Activated T-helper 2 cell treated with anti-CD3 and anti-CD28 coated beads, Interferon-gamma antibody, Interleukin-2, Interleukin-4, amounts not matched to agents 10 μg/mL and 5 μg/mL and 100 μg/mL, durations not matched to agents 14 hours and 24 hours and 36 hours (primary cell): ENCODE measurements around the gene RAET1G. TPM values are rescaled to one million over a fixed set of nuclear protein-coding genes. Genes with fewer than 3 reads are reported as not detected.
"Not testable (repeated sequence)": the region's sequence is repeated elsewhere in the genome, so short reads cannot be mapped to it uniquely, and the experiment has no call there.

Source experiments
- DNase-seq: peaks from one replicate; pipeline ENCODE4 v3.0.0; 2021; ENCODE audit warnings: low spot score
- H3K27ac Mint-ChIP-seq: one replicate; pipeline ENCODE4 v1.8.0; 2021; ENCODE audit warnings: mixed read lengths
- H3K27me3 Mint-ChIP-seq: one replicate; pipeline ENCODE4 v1.8.0; 2021; ENCODE audit warnings: low read depth, mixed read lengths
- H3K36me3 Mint-ChIP-seq: one replicate; pipeline ENCODE4 v1.8.0; 2021; ENCODE audit warnings: low read depth, mixed read lengths
- H3K4me1 Mint-ChIP-seq: one replicate; pipeline ENCODE4 v1.8.0; 2021; ENCODE audit warnings: low read depth, mixed read lengths
- H3K4me3 Mint-ChIP-seq: one replicate; pipeline ENCODE4 v1.8.0; 2021; ENCODE audit warnings: low read depth, mild to moderate bottlenecking, moderate library complexity, mixed read lengths
- H3K9me3 Mint-ChIP-seq: one replicate; pipeline ENCODE4 v1.8.0; 2021; ENCODE audit warnings: mixed read lengths
- intact Hi-C: fragments of 100-400 bp; cut with micrococcal nuclease; formaldehyde crosslinking; loops from one replicate; pipeline ENCODE4 v1.15.1; 2023
- total RNA-seq: library from RNA; stranded (reverse); gene quantifications from 2 replicates; pipeline ENCODE4 v1.2.3, GENCODE V29; 2022

The RAET1G gene
- total RNA-seq, 1 donor from 2014 or later = not detected

DNA sequence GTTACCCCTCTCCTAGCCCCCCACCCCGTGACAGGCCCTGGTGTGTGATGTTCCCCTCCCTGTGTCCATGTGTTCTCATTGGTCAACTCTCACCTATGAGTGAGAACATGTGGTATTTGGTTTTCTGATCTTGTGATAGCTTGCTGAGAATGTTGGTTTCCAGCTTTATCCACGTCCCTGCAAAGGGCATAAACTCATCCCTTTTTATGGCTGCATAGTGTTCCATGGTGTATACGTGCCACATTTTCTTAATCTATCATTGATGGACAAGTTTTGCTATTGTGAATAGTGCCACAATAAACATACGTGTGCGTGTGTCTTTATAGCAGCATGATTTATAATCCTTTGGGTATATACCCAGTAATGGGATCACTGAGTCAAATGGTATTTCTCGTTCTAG is 31.1 kb downstream of the RAET1G start:
- H3K4me1 Mint-ChIP-seq = peaks cover 41% of the 10 kb centered on the region
- H3K9me3 Mint-ChIP-seq, DNase-seq, H3K4me3 Mint-ChIP-seq, H3K36me3 Mint-ChIP-seq, H3K27ac Mint-ChIP-seq, intact Hi-C loops: not testable (repeated sequence)
- H3K27me3 Mint-ChIP-seq = peaks cover 22% of the 10 kb centered on the region

DNA sequence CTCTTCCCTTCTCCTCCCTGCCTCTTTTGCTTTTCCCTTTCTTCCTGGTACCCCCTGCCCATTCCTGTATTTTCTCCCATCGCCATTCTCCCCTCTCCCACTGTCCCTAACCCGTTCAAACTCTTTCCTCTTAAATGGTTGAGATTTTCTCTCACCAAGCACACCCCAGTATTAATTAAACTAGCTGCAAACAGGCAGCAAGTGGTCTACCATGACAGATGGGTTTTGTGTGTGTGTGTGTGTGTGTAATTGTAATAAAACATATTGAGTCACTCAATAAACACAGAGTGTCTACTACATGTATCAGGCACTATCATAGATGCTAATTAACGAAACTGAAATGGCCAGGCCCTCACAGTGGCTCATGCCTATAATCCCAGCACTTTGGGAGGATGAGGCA is 31.7 kb downstream of the RAET1G start:
- Mint-ChIP-seq H3K4me1 (peaks cover 37% of the 10 kb centered on the region), H3K9me3 (no peaks in the 10 kb centered on the region), H3K27ac (no peak overlapping the region), H3K27me3 (peaks cover 22% of the 10 kb centered on the region), H3K36me3 (no peaks in the 10 kb centered on the region), H3K4me3 (no peak overlapping the region)
- intact Hi-C loops = no loop called here
- DNase-seq = no peak

DNA sequence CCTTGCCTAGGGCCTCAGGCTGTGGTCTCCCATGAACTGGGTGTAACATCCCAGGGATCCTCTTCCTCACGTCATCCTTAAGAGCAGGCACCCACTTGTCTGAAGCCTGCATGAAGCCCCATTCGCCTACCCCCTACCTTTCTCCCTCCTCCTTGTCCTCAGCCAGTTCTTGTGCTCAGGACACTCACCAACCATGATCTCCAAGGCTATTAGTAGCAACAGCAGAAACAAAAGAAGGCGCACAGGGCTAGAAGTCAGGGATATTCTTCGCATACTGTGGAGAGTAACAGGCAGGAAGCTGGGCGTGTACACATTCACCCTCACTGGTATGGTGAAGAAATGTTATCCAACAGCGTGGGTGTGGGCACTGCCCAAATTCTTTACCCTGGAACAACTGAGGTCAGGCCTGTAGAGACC is 32.3 kb downstream of the RAET1G start:
- Mint-ChIP-seq H3K9me3 (no peaks in the 10 kb centered on the region), H3K36me3 (no peaks in the 10 kb centered on the region), H3K4me3 (no peak overlapping the region), H3K27me3 (peaks cover 22% of the 10 kb centered on the region), H3K27ac (no peak overlapping the region), H3K4me1 (peaks cover 30% of the 10 kb centered on the region)
- DNase-seq = no peak
- intact Hi-C loops = no loop called here

DNA sequence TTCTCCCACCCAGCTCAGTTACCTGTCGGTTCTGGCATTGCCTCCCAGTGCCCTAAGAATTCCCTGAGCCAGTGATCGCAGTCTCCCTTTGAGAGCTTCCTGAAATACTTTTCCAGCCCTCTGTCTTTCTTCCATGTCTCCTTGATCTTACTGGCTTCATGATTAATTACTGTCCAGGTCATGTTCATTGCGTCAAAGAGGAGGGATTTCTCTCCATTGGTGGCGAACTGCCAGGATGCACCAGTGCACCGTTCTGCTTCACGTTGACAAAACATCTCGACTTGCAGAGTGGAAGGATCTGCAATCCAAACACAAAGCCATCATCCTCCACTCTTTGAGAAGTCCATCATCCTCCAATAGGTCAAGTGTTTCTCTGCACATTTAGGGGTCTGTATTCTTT is 33.6 kb downstream of the RAET1G start:
- intact Hi-C loops = no loop called here
- Mint-ChIP-seq H3K9me3 (no peaks in the 10 kb centered on the region), H3K4me3 (no peak overlapping the region), H3K27ac (no peak overlapping the region), H3K27me3 (peaks cover 25% of the 10 kb centered on the region), H3K36me3 (no peaks in the 10 kb centered on the region), H3K4me1 (peaks cover 26% of the 10 kb centered on the region)
- DNase-seq = no peak

GRCh38 chr6:149888659-149889058 is 34.3 kb downstream of the RAET1G start:
- Mint-ChIP-seq H3K36me3 (no peaks in the 10 kb centered on the region), H3K4me1 (peaks cover 26% of the 10 kb centered on the region), H3K4me3 (no peak overlapping the region), H3K9me3 (no peaks in the 10 kb centered on the region), H3K27ac (no peak overlapping the region), H3K27me3 (peaks cover 24% of the 10 kb centered on the region)
- intact Hi-C loops = no loop called here
- no peak for DNase-seq

DNA sequence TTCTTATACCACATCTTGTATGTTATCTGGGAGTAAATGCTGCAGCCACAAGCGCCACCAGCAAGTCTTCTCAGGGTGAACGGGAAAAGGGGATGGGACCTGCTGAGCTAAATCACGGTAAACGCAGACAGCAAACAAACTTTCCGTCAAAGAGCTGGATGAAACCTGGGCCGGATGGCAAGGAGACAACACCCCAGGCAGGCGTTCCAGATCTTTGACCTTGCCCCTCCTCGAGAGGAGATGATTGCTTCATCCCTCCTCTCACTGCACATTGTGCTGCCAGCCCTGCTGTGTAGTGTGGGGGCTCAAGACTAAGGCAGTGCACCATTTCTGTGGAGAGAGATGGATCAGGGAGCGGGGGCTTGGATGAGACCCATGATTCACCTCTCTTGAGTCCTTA is 34.8 kb downstream of the RAET1G start:
- Mint-ChIP-seq H3K4me1 (peaks cover 20% of the 10 kb centered on the region), H3K27ac (no peak overlapping the region), H3K27me3 (peaks cover 18% of the 10 kb centered on the region), H3K9me3 (no peaks in the 10 kb centered on the region), H3K4me3 (no peak overlapping the region), H3K36me3 (no peaks in the 10 kb centered on the region)
- intact Hi-C loops = no loop called here
- no peak for DNase-seq

DNA sequence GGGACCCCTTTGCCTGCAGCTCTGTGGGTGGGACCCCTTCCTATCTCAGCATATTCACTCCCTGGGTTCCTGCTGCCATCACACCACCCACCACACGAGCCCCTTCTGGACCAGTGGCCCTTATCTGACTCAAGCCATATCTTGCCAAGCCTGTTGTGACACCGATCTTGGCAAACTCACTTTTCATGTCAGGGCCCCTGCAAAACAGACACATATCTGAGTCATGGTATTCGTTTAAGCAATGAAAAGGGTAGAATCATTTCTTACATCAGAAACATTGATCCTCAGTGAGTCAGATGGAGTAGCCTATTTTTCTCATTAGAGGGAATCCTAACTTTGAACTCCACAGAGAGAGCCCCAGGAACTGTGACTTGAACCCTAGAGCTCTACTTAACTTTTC is 35.6 kb downstream of the RAET1G start:
- Mint-ChIP-seq H3K27me3 (peaks cover 16% of the 10 kb centered on the region), H3K9me3 (no peaks in the 10 kb centered on the region), H3K4me1 (peaks cover 14% of the 10 kb centered on the region), H3K27ac (no peak overlapping the region), H3K36me3 (no peaks in the 10 kb centered on the region), H3K4me3 (no peak overlapping the region)
- intact Hi-C loops = no loop called here
- DNase-seq = no peak

- Mint-ChIP-seq H3K4me1 (peaks cover 9% of the 10 kb centered on the region), H3K36me3 (no peaks in the 10 kb centered on the region), H3K27me3 (peaks cover 19% of the 10 kb centered on the region), H3K4me3 (no peak overlapping the region), H3K27ac (no peak overlapping the region), H3K9me3 (no peaks in the 10 kb centered on the region)
- intact Hi-C loops = no loop called here
- DNase-seq = no peak
Observed at GRCh38 chr6:149885888-149886287, 37.0 kb downstream of the RAET1G start.

DNA sequence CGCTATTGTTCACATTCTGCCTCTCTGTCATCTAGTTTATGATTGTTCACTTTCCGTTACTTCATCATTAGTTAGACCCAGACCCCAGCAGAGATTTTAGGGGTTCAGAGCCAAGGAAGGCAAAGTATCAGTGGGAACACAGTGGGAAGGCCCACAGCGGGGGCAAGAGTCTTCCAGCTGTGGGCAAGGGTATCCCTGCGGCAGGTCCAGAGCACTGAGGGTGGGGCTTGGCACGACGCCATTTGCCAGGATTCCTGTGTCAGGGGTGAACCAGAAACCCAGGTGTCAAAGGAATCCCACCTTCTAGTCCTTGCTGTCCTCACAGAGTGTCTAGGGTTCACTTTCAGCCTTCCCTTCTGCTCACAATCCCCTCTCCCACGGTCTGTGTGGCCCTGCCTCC is 38.3 kb downstream of the RAET1G start:
- H3K4me1 Mint-ChIP-seq = peaks cover 7% of the 10 kb centered on the region

DNA sequence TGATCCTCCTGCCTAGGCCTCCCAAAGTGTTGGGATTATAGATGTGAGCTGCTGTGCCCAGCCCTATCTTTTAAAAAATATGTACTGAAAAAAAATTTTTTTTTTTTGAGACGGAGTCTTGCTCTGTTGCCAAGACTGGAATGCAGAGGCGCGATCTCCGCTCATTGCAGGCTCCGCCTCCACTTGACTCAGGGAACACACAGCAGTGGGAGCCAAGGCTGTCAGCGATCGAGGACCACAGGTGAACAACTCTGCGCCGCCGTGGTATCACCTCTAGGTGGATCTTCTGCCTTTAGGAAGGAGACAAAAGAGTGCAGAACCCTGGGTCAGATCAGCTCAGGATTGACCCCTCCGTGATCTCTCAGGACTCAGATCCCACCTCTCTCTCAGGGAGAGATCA is 38.7 kb downstream of the RAET1G start:
- Mint-ChIP-seq H3K4me3 (no peak overlapping the region), H3K27me3 (peaks cover 25% of the 10 kb centered on the region), H3K4me1 (peaks cover 4% of the 10 kb centered on the region), H3K27ac (no peak overlapping the region), H3K9me3 (no peaks in the 10 kb centered on the region), H3K36me3 (no peaks in the 10 kb centered on the region)
- no peak for DNase-seq
- intact Hi-C loops = no loop called here

More for the DNA sequence above, 38.3 kb downstream of the RAET1G start:
- no peak overlapping the region for H3K27ac Mint-ChIP-seq
- no peak overlapping the region for H3K4me3 Mint-ChIP-seq
- intact Hi-C loops = no loop called here
- peaks cover 24% of the 10 kb centered on the region for H3K27me3 Mint-ChIP-seq
- no peaks in the 10 kb centered on the region for H3K36me3 Mint-ChIP-seq
- H3K9me3 Mint-ChIP-seq = no peaks in the 10 kb centered on the region
- DNase-seq = no peak

- H3K4me1 Mint-ChIP-seq = no peaks in the 10 kb centered on the region
- peaks cover 36% of the 10 kb centered on the region for H3K27me3 Mint-ChIP-seq
- H3K9me3 Mint-ChIP-seq = no peaks in the 10 kb centered on the region
- DNase-seq = no peak
- intact Hi-C loops = no loop called here
- H3K27ac Mint-ChIP-seq = no peak overlapping the region
- H3K36me3 Mint-ChIP-seq = no peaks in the 10 kb centered on the region
- H3K4me3 Mint-ChIP-seq = no peak overlapping the region
Observed at GRCh38 chr6:149881860-149882259, 41.1 kb downstream of the RAET1G start.

DNA sequence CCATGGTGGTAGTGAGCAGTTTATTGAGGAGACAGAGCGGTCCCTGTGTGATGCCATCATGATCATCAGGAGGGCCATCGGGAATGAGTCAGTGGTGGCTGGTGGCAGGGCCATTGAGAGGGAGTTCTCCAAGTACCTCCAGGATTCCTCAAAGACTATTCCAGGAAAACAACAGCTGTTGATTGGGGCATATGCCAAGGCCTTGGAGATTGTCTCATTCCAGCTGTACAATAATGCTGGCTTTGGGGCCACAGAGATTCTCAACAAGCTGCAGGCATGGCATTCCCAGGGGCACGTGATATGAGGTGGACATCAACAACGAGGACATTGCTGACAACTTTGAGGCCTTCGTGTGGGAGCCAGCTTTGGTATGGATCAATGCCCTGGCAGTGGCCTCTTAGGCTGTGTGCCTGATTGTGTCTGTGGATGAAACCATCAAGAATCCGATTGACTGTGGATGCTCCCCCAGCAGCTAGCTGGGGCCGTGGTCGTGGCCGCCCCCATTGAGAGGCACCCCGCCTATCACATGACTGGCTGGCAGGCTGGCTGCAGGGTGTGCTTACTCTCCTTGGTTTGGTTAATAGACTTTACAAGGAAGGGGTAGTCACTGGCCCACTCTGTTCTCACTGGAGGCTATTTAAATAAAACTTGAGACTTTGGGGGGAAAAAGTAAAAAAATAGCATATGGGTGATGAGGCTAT is 41.7 kb downstream of the RAET1G start:
- H3K4me1 Mint-ChIP-seq = no peaks in the 10 kb centered on the region
- DNase-seq = no peak

GRCh38 chr6:149877659-149878058 is 45.3 kb downstream of the RAET1G start:
- no peak overlapping the region for H3K27ac Mint-ChIP-seq

More for the DNA sequence above, 41.7 kb downstream of the RAET1G start:
- H3K27ac Mint-ChIP-seq = no peak overlapping the region
- intact Hi-C loops = no loop called here
- H3K4me3 Mint-ChIP-seq = no peak overlapping the region
- H3K27me3 Mint-ChIP-seq = peaks cover 36% of the 10 kb centered on the region
- no peaks in the 10 kb centered on the region for H3K36me3 Mint-ChIP-seq
- H3K9me3 Mint-ChIP-seq = no peaks in the 10 kb centered on the region

More at GRCh38 chr6:149877659-149878058, 45.3 kb downstream of the RAET1G start:
- no peaks in the 10 kb centered on the region for H3K4me1 Mint-ChIP-seq
- no peak overlapping the region for H3K4me3 Mint-ChIP-seq
- intact Hi-C loops = no loop called here
- no peaks in the 10 kb centered on the region for H3K9me3 Mint-ChIP-seq
- peaks cover 41% of the 10 kb centered on the region for H3K27me3 Mint-ChIP-seq
- no peaks in the 10 kb centered on the region for H3K36me3 Mint-ChIP-seq
- no peak for DNase-seq
